IPS-20b (cell line): ENCODE results near the gene MAGEA1.
"Not testable (repeated sequence)": the region's sequence is repeated elsewhere in the genome, so short reads cannot be mapped to it uniquely, and the experiment has no call there.

Experiments used
- H3K27ac ChIP-seq: one replicate; pipeline ENCODE4 v1.5.1; 2013; ENCODE audit warnings: low read length
- H3K27me3 ChIP-seq: 2 replicates; pipeline ENCODE4 v1.6.1; 2013; ENCODE audit warnings: mild to moderate bottlenecking, low read length, inconsistent platforms; ENCODE audit not compliant: insufficient read depth
- H3K36me3 ChIP-seq: 2 replicates; pipeline ENCODE4 v1.6.1; 2013; ENCODE audit warnings: low read depth, mild to moderate bottlenecking, inconsistent platforms, low read length, moderate library complexity; ENCODE audit not compliant: insufficient read depth
- H3K4me1 ChIP-seq: 2 replicates; pipeline ENCODE4 v1.6.1; 2013; ENCODE audit warnings: mild to moderate bottlenecking, control low read depth, inconsistent platforms, low read length, moderate library complexity; ENCODE audit not compliant: insufficient read depth
- H3K4me3 ChIP-seq: 2 replicates; pipeline ENCODE4 v1.5.1; 2013; ENCODE audit warnings: mild to moderate bottlenecking, low read length, inconsistent platforms
- H3K9ac ChIP-seq: 2 replicates; pipeline ENCODE4 v1.6.1; 2013; ENCODE audit warnings: low read depth, mild to moderate bottlenecking, inconsistent platforms, low read length, moderate library complexity
- H3K9me3 ChIP-seq: 2 replicates; pipeline ENCODE4 v1.6.1; 2013; ENCODE audit warnings: mild to moderate bottlenecking, low read depth, low read length, inconsistent platforms; ENCODE audit not compliant: insufficient read depth

MAGEA1 gene

GRCh38 chrX:153179131-153179530 lies at the start of gene MAGEA1:
Gene MAGEA1 (plus strand): TSS chrX:153179284. CDS start chrX:153182390, 3,106 bp downstream.
- H3K27ac ChIP-seq: no peak within 1 kb of the TSS
- H3K4me3 ChIP-seq: no peak within 1 kb of the TSS
- no peaks in the 10 kb centered on the region for H3K36me3 ChIP-seq
- no peaks in the 10 kb centered on the region for H3K4me1 ChIP-seq
- no peaks in the 10 kb centered on the region for H3K9me3 ChIP-seq
- no peaks in the 10 kb centered on the region for H3K27me3 ChIP-seq
- H3K9ac ChIP-seq: no peak within 1 kb of the TSS

- not testable (repeated sequence) for H3K27ac ChIP-seq, H3K9me3 ChIP-seq, H3K4me1 ChIP-seq, H3K27me3 ChIP-seq, H3K4me3 ChIP-seq, H3K9ac ChIP-seq, H3K36me3 ChIP-seq
Measured at GRCh38 chrX:153132924-153133323, 46.2 kb upstream of the MAGEA1 start.

- H3K4me1 ChIP-seq, H3K9ac ChIP-seq, H3K9me3 ChIP-seq, H3K36me3 ChIP-seq, H3K4me3 ChIP-seq, H3K27me3 ChIP-seq, H3K27ac ChIP-seq: not testable (repeated sequence)
Measured at GRCh38 chrX:153139074-153139473, 40.0 kb upstream of the MAGEA1 start.

- not testable (repeated sequence) for H3K4me1 ChIP-seq, H3K27me3 ChIP-seq, H3K36me3 ChIP-seq, H3K9ac ChIP-seq, H3K27ac ChIP-seq, H3K9me3 ChIP-seq, H3K4me3 ChIP-seq
Measured at GRCh38 chrX:153146288-153146687, 32.8 kb upstream of the MAGEA1 start.

GRCh38 chrX:153153516-153153915 lies 25.6 kb upstream of the MAGEA1 start:
- Histone ChIP-seq H3K27me3 (no peaks in the 10 kb centered on the region), H3K4me1 (no peaks in the 10 kb centered on the region), H3K4me3 (no peak overlapping the region), H3K27ac (no peak overlapping the region), H3K9me3 (no peaks in the 10 kb centered on the region), H3K9ac (no peak overlapping the region), H3K36me3 (no peaks in the 10 kb centered on the region)

- no peaks in the 10 kb centered on the region for H3K27me3 ChIP-seq
- H3K9me3 ChIP-seq: no peaks in the 10 kb centered on the region
- H3K9ac ChIP-seq: no peak overlapping the region
- H3K27ac ChIP-seq: no peak overlapping the region
- no peak overlapping the region for H3K4me3 ChIP-seq
- H3K36me3 ChIP-seq: no peaks in the 10 kb centered on the region
- no peaks in the 10 kb centered on the region for H3K4me1 ChIP-seq
Measured at GRCh38 chrX:153157450-153157849, 21.6 kb upstream of the MAGEA1 start.

- Histone ChIP-seq H3K4me3 (no peak overlapping the region), H3K4me1 (no peaks in the 10 kb centered on the region), H3K27me3 (no peaks in the 10 kb centered on the region), H3K36me3 (no peaks in the 10 kb centered on the region), H3K27ac (no peak overlapping the region), H3K9ac (no peak overlapping the region), H3K9me3 (no peaks in the 10 kb centered on the region)
Measured at GRCh38 chrX:153158319-153158718, 20.8 kb upstream of the MAGEA1 start.

- Histone ChIP-seq H3K27me3 (no peaks in the 10 kb centered on the region), H3K4me3 (no peak overlapping the region), H3K9me3 (no peaks in the 10 kb centered on the region)
Measured at GRCh38 chrX:153161952-153162351, 17.1 kb upstream of the MAGEA1 start.

GRCh38 chrX:153164733-153165132 lies 14.4 kb upstream of the MAGEA1 start:
- H3K4me1 ChIP-seq: no peaks in the 10 kb centered on the region
- no peak overlapping the region for H3K9ac ChIP-seq
- H3K27me3 ChIP-seq: no peaks in the 10 kb centered on the region
- no peaks in the 10 kb centered on the region for H3K9me3 ChIP-seq
- H3K36me3 ChIP-seq: no peaks in the 10 kb centered on the region
- H3K27ac ChIP-seq: no peak overlapping the region
- no peak overlapping the region for H3K4me3 ChIP-seq

More at GRCh38 chrX:153161952-153162351, 17.1 kb upstream of the MAGEA1 start:
- Histone ChIP-seq H3K4me1 (no peaks in the 10 kb centered on the region), H3K27ac (no peak overlapping the region), H3K9ac (no peak overlapping the region), H3K36me3 (no peaks in the 10 kb centered on the region)

GRCh38 chrX:153168423-153168822 lies 10.7 kb upstream of the MAGEA1 start:
- H3K4me3 ChIP-seq, H3K4me1 ChIP-seq, H3K9me3 ChIP-seq, H3K36me3 ChIP-seq, H3K27me3 ChIP-seq, H3K27ac ChIP-seq, H3K9ac ChIP-seq: not testable (repeated sequence)

GRCh38 chrX:153181822-153182221 lies 2.7 kb downstream of the MAGEA1 start:
- Histone ChIP-seq H3K27me3 (no peaks in the 10 kb centered on the region), H3K36me3 (no peaks in the 10 kb centered on the region), H3K4me3 (no peak overlapping the region), H3K9me3 (no peaks in the 10 kb centered on the region), H3K27ac (no peak overlapping the region), H3K9ac (no peak overlapping the region), H3K4me1 (no peaks in the 10 kb centered on the region)

GRCh38 chrX:153184787-153185186 lies 5.7 kb downstream of the MAGEA1 start:
- Histone ChIP-seq H3K36me3 (no peaks in the 10 kb centered on the region), H3K27me3 (no peaks in the 10 kb centered on the region), H3K4me3 (no peak overlapping the region)

GRCh38 chrX:153190381-153190780 lies 11.3 kb downstream of the MAGEA1 start:
- Histone ChIP-seq H3K36me3 (no peaks in the 10 kb centered on the region), H3K9ac (no peak overlapping the region), H3K27ac (no peak overlapping the region), H3K4me3 (no peak overlapping the region), H3K4me1 (no peaks in the 10 kb centered on the region), H3K27me3 (no peaks in the 10 kb centered on the region), H3K9me3 (no peaks in the 10 kb centered on the region)

More at GRCh38 chrX:153184787-153185186, 5.7 kb downstream of the MAGEA1 start:
- Histone ChIP-seq H3K9me3 (no peaks in the 10 kb centered on the region), H3K27ac (no peak overlapping the region), H3K4me1 (no peaks in the 10 kb centered on the region), H3K9ac (no peak overlapping the region)
